Endothelial cell of umbilical vein (primary cell): ENCODE data around the gene OR1F1. TPM values are rescaled to one million over a fixed set of nuclear protein-coding genes. Genes with fewer than 3 reads are reported as not detected.

Experiments used
- BruUV-seq: library from RNA; stranded (reverse); fragments of 400-500 nt; replicated peaks from 2 replicates; lab custom pipeline; 2021; lab: Mats Ljungman, UMichigan
- CTCF ChIA-PET: fragments of 300-600, 350-600 bp; sonication (Branson Sonifier 250); formaldehyde crosslinking; loops from one replicate; lab custom pipeline; 2021; ENCODE audit warnings: antibody characterized with exemption, inconsistent platforms; lab: Charles Lee
- POLR2A ChIA-PET: fragments of 300-600, 350-600 bp; sonication (Branson Sonifier 250); formaldehyde crosslinking; loops from one replicate; lab custom pipeline; 2021; ENCODE audit warnings: antibody characterized with exemption, inconsistent platforms; lab: Charles Lee
- DNase-seq: peaks from one replicate; pipeline ENCODE4 v3.0.0-alpha.2; 2011; ENCODE audit warnings: low read depth, low spot score
- FAIRE-seq: peaks from 2 replicates; lab custom pipeline; 2011; peaks lifted over from hg19 to GRCh38; lab: Jason Lieb, UNC
- H2AFZ ChIP-seq: 2 replicates; pipeline ENCODE4 v1.6.0; 2012; ENCODE audit warnings: low read depth, low read length, control low read depth, inconsistent platforms
- H3K27ac ChIP-seq: 2 replicates; pipeline ENCODE4 v1.5.1; 2011; ENCODE audit warnings: low read depth, mild to moderate bottlenecking, control low read depth, low read length, moderate library complexity; ENCODE audit not compliant: insufficient read depth
- H3K27me3 ChIP-seq, 2 experiments: 2 replicates each; pipeline versions ENCODE4 v1.6.0 to v1.6.1; 2011; ENCODE audit warnings: low read length in 2 of 2, mixed read lengths in 1 of 2; ENCODE audit not compliant: control insufficient read depth in 2 of 2, insufficient read depth in 2 of 2
- H3K36me3 ChIP-seq, 2 experiments: 2 replicates in 1 of 2; 3 replicates in 1 of 2; pipeline ENCODE4 v1.5.1; 2011; ENCODE audit warnings: low read length in 2 of 2, mild to moderate bottlenecking in 1 of 2, moderate library complexity in 1 of 2; ENCODE audit not compliant: control insufficient read depth in 2 of 2, insufficient read depth in 2 of 2; ENCODE audit errors: extremely low read depth in 1 of 2
- H3K4me1 ChIP-seq: 3 replicates; pipeline ENCODE4 v1.5.1; 2011; ENCODE audit warnings: mild to moderate bottlenecking, low read length; ENCODE audit not compliant: control insufficient read depth, insufficient read depth; ENCODE audit errors: extremely low read depth
- H3K4me2 ChIP-seq: 2 replicates; pipeline ENCODE4 v1.6.1; 2011; ENCODE audit warnings: low read length, control low read depth, mixed read lengths; ENCODE audit not compliant: insufficient read depth
- H3K4me3 ChIP-seq, 3 experiments: fragments of 200-600 bp in 1 of 3; sonication (generic), shearing (Covaris generic) in 1 of 3; replicated peaks in 1 of 3; 2 replicates each; pipeline ENCODE4 v1.5.1; 2011 to 2016; ENCODE audit warnings: control low read depth in 3 of 3, low read length in 3 of 3, mild to moderate bottlenecking in 2 of 3, inconsistent platforms in 1 of 3, low read depth in 1 of 3, moderate library complexity in 1 of 3; ENCODE audit not compliant: insufficient read depth in 1 of 3
- H3K79me2 ChIP-seq: 2 replicates; pipeline ENCODE4 v1.6.0; 2012; ENCODE audit warnings: low read length, inconsistent platforms; ENCODE audit not compliant: control insufficient read depth, insufficient read depth
- H3K9ac ChIP-seq: replicated peaks from 2 replicates; pipeline ENCODE3; 2011; ENCODE audit warnings: low read length, control low read depth; ENCODE audit not compliant: insufficient read depth; ENCODE audit errors: extremely low read depth
- H3K9me1 ChIP-seq: replicated peaks from 3 replicates; pipeline ENCODE4 v1.6.0; 2011; ENCODE audit warnings: mild to moderate bottlenecking, low read length; ENCODE audit not compliant: control insufficient read depth, insufficient read depth; ENCODE audit errors: extremely low read depth
- H3K9me3 ChIP-seq: replicated peaks from 2 replicates; pipeline ENCODE4 v1.5.1; 2012; ENCODE audit warnings: low read length, inconsistent platforms; ENCODE audit not compliant: control insufficient read depth, insufficient read depth
- H4K20me1 ChIP-seq: replicated peaks from 2 replicates; pipeline ENCODE3; 2011; ENCODE audit warnings: mild to moderate bottlenecking, low read length; ENCODE audit not compliant: control insufficient read depth, insufficient read depth; ENCODE audit errors: extremely low read depth
- CTCF ChIP-seq, 2 donors: IDR thresholded peaks; 1 replicate in 1 of 2; 2 replicates in 1 of 2; pipeline ENCODE4 v1.5.1; 2011; ENCODE audit warnings: low read length in 2 of 2, mild to moderate bottlenecking in 2 of 2, moderate library complexity in 2 of 2, control low read depth in 1 of 2, inconsistent platforms in 1 of 2, low read depth in 1 of 2; ENCODE audit not compliant: insufficient read depth in 1 of 2; ENCODE audit errors: extremely low read depth in 1 of 2
- EZH2 ChIP-seq: IDR thresholded peaks from 2 replicates; pipeline ENCODE4 v1.6.1; 2012; ENCODE audit warnings: borderline replicate concordance, low read depth, mild to moderate bottlenecking, moderate library complexity, low read length, inconsistent platforms; ENCODE audit not compliant: severe bottlenecking
- FOS ChIP-seq: IDR thresholded peaks from 2 replicates; pipeline ENCODE4 v1.6.1; 2011; ENCODE audit warnings: mild to moderate bottlenecking, low read length, moderate library complexity, borderline replicate concordance; ENCODE audit not compliant: insufficient read depth
- GATA2 ChIP-seq: IDR thresholded peaks from 2 replicates; pipeline ENCODE4 v1.7.0; 2011; ENCODE audit warnings: low read depth, mild to moderate bottlenecking, moderate library complexity, mixed read lengths, low read length; ENCODE audit not compliant: insufficient read length, insufficient read depth
- JUN ChIP-seq: IDR thresholded peaks from 2 replicates; pipeline ENCODE4 v1.6.1; 2011; ENCODE audit warnings: borderline replicate concordance, low read depth; ENCODE audit not compliant: insufficient read length, insufficient read depth
- MAX ChIP-seq: IDR thresholded peaks from 2 replicates; pipeline ENCODE4 v1.6.1; 2011; ENCODE audit not compliant: insufficient read depth, insufficient read length
- MYC ChIP-seq: IDR thresholded peaks from one replicate; pipeline ENCODE4 v1.6.1; 2011; ENCODE audit warnings: mild to moderate bottlenecking, low read depth, low read length
- POLR2A ChIP-seq: IDR thresholded peaks from 2 replicates; pipeline ENCODE4 v1.6.1; 2012; ENCODE audit warnings: low read depth, mild to moderate bottlenecking, control low read depth, low read length
- POLR2AphosphoS5 ChIP-seq: IDR thresholded peaks from 2 replicates; pipeline ENCODE4 v1.6.1; 2012; ENCODE audit warnings: low read depth, mild to moderate bottlenecking, control low read depth, low read length, moderate library complexity; ENCODE audit not compliant: insufficient read depth
- dilution Hi-C: fragments of 300-500 bp; cut with MboI; formaldehyde crosslinking; loops from one replicate; pipeline ENCODE4 v1.15.0; 2019; ENCODE audit warnings: low sequenced_read_pairs; ENCODE audit not compliant: extremely low pct_ligation_motif_present
- intact Hi-C: fragments of 100-400 bp; cut with micrococcal nuclease; formaldehyde crosslinking; loops from one replicate; pipeline ENCODE4 v1.10.0; 2022
- polyA plus RNA-seq, 4 experiments: library from polyadenylated mRNA; depleted of rRNA in 3 of 4; stranded (reverse) in 3 of 4; unstranded in 1 of 4; fragments of >200 nt; gene quantifications; 2 replicates each; pipeline versions ENCODE4 v1.2.1 to v1.2.3, GENCODE V29; 2011 to 2012; ENCODE audit warnings: missing spikeins in 1 of 4
- total RNA-seq: library from RNA; stranded (reverse); gene quantifications from 2 replicates; pipeline ENCODE4 v1.2.3, GENCODE V29; 2021

The OR1F1 gene
- total and polyA plus RNA-seq, 2 donors (not counting 3 experiments of a cell fraction or from before 2014, with no cell fraction given) = 0.17 TPM; not detected in 1

GRCh38 chr16:3242709-3243108 is 54.7 kb downstream of the OR1F1 start:
- FAIRE-seq = no peak
- dilution Hi-C loops (no loop called here), intact Hi-C loops (no loop called here)
- Histone ChIP-seq H2AFZ (no peak overlapping the region), H3K27ac (no peak overlapping the region), H3K9me1 (no peaks in the 10 kb centered on the region), H3K9ac (no peak overlapping the region), H3K79me2 (no peaks in the 10 kb centered on the region), H3K4me3 (no peak overlapping the region), H3K4me1 (no peaks in the 10 kb centered on the region), H3K36me3 (no peaks in the 10 kb centered on the region), H3K4me2 (no peak overlapping the region), H3K27me3 (peaks cover 0 to 4% of the 10 kb centered on the region in 2 experiments), H3K9me3 (no peaks in the 10 kb centered on the region), H4K20me1 (no peaks in the 10 kb centered on the region)
- ChIA-PET CTCF (no interaction called here), POLR2A (no interaction called here)
- BruUV-seq = no TSS peak
- TF ChIP-seq JUN (no peak), CTCF (IDR thresholded peaks at IDR 0.05; ENCODE audit: extremely low read depth in 1 of 2, insufficient read depth in 1 of 2, low read depth in 1 of 2, low read length in 2 of 2) (no peak), POLR2AphosphoS5 (no peak), MAX (no peak), POLR2A (no peak), GATA2 (no peak), MYC (no peak), FOS (no peak), EZH2 (no peak)
- DNase-seq = no peak
